VCaP (cell line): Measurements from ENCODE around the gene MKLN1.

Source experiments
- H3K27ac ChIP-seq: fragments of 450-650 bp; 2 replicates; pipeline ENCODE4 v1.5.1; 2017
- TF ChIP-seq, protein P1 (sequence below): fragments of 450-650 bp; conservative IDR thresholded peaks from 2 replicates; pipeline ENCODE4 v1.5.1; 2017; ENCODE audit warnings: mild to moderate bottlenecking, moderate library complexity

MKLN1 gene

DNA sequence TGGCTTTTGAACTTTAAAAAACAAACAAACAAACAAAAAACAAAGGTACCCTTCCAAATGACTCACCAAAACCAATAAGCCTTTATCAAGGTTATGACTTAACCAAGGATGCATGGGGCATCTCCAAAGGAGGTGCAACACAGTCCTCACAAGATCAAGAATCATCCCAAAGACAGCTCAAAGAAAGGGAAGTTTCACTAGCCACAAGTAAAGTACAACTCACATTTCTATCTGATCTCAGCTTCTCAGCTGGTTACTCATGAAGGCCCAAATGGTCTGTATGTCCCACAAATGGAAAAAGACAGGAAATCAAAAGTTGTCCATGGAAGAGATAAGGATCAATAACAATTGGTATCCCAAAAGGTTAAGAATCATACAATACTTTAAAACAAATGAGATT is 6.0 kb upstream of the MKLN1 start:
- TF ChIP-seq, protein P1, sequence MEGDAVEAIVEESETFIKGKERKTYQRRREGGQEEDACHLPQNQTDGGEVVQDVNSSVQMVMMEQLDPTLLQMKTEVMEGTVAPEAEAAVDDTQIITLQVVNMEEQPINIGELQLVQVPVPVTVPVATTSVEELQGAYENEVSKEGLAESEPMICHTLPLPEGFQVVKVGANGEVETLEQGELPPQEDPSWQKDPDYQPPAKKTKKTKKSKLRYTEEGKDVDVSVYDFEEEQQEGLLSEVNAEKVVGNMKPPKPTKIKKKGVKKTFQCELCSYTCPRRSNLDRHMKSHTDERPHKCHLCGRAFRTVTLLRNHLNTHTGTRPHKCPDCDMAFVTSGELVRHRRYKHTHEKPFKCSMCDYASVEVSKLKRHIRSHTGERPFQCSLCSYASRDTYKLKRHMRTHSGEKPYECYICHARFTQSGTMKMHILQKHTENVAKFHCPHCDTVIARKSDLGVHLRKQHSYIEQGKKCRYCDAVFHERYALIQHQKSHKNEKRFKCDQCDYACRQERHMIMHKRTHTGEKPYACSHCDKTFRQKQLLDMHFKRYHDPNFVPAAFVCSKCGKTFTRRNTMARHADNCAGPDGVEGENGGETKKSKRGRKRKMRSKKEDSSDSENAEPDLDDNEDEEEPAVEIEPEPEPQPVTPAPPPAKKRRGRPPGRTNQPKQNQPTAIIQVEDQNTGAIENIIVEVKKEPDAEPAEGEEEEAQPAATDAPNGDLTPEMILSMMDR = no peak
- H3K27ac ChIP-seq = peak overlapping the region; percentile 40

GRCh38 chr7:131322061-131322460 is 5.6 kb upstream of the MKLN1 start:
- peak overlapping the region; percentile 40 for H3K27ac ChIP-seq
- TF ChIP-seq, protein P1 = no peak

- H3K27ac ChIP-seq = peak overlapping the region; percentile 40; the same call in 1 of the 2 replicates
- TF ChIP-seq, protein P1 = no peak
These were observed 4.8 kb upstream of the MKLN1 start for GRCh38 chr7:131322861-131323260.

- TF ChIP-seq, protein P1 = no peak
- H3K27ac ChIP-seq = peak overlapping the region; percentile 99; the same call in 1 of the 2 replicates
These were observed 2.4 kb upstream of the MKLN1 start for GRCh38 chr7:131325179-131325840.

DNA sequence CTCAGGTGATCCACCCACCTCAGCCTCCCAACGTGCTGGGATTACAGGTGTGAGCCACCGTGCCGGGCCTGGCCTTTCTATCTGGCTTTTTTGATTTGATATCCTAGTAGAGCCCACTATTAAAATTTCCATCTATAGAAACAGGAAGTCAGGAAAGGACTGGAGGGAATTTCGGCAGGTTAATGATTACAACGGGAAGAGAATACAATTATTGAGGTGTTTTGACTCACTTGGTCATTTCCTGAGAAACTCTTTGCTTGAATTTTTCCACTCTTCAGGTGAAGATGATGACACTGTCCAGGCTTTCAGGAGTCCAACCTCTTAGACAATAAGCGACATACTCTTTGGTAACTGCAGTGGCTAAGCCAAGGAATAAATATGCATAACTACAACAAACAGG is 1.1 kb upstream of the MKLN1 start:
- TF ChIP-seq, protein P1 = no peak
- H3K27ac ChIP-seq = peak overlapping the region; percentile 99

- peak overlapping the region; percentile 99 for H3K27ac ChIP-seq
These were observed 539 bp upstream of the MKLN1 start for GRCh38 chr7:131327049-131327625.

More at GRCh38 chr7:131327049-131327625, 539 bp upstream of the MKLN1 start:
- TF ChIP-seq, protein P1 = no peak
